Neural cell (in vitro differentiated cells): ENCODE measurements around the gene LDAH. TPM values are rescaled to one million over a fixed set of nuclear protein-coding genes. Genes with fewer than 3 reads are reported as not detected.
"Not testable (repeated sequence)": the region's sequence is repeated elsewhere in the genome, so short reads cannot be mapped to it uniquely, and the experiment has no call there.

Experiments
- H2AFZ ChIP-seq: fragments of 200-600, 300-800 bp; sonication (generic), shearing (Covaris generic); 2 replicates; pipeline ENCODE4 v1.6.0; 2014; ENCODE audit warnings: low read depth, mild to moderate bottlenecking, antibody characterized with exemption, low read length, moderate library complexity
- H3F3A ChIP-seq: fragments of 200-600 bp; shearing (Covaris generic); 2 replicates; pipeline ENCODE4 v1.6.1; 2016; ENCODE audit warnings: mild to moderate bottlenecking, moderate library complexity, mixed read lengths, antibody characterized with exemption, low read length; ENCODE audit not compliant: insufficient read depth, poor library complexity, severe bottlenecking
- H3K27ac ChIP-seq: fragments of 200-600, 300-800 bp; sonication (generic), shearing (Covaris generic); 2 replicates; pipeline ENCODE4 v1.5.1; 2014; ENCODE audit warnings: mild to moderate bottlenecking, low read length, moderate library complexity
- H3K27me3 ChIP-seq: fragments of 300-800, 200-600 bp; sonication (generic), shearing (Covaris generic); 2 replicates; pipeline ENCODE4 v1.6.0; 2014; ENCODE audit warnings: mild to moderate bottlenecking, low read depth, low read length, moderate library complexity; ENCODE audit not compliant: insufficient read depth
- H3K36me3 ChIP-seq: fragments of 300-800, 200-600 bp; sonication (generic), shearing (Covaris generic); 2 replicates; pipeline ENCODE4 v1.5.1; 2014; ENCODE audit warnings: mild to moderate bottlenecking, antibody characterized with exemption, low read length, moderate library complexity; ENCODE audit not compliant: insufficient read depth
- H3K4me2 ChIP-seq: fragments of 300-800, 200-600 bp; sonication (generic), shearing (Covaris generic); 2 replicates; pipeline ENCODE4 v1.6.0; 2014; ENCODE audit warnings: mild to moderate bottlenecking, low read length
- H3K4me3 ChIP-seq: fragments of 300-800, 200-600 bp; sonication (generic), shearing (Covaris generic); 2 replicates; pipeline ENCODE4 v1.5.1; 2014; ENCODE audit warnings: mild to moderate bottlenecking, low read length, moderate library complexity
- H3K79me2 ChIP-seq: fragments of 200-600 bp; shearing (Covaris generic); replicated peaks from 2 replicates; pipeline ENCODE4 v1.6.0; 2014; ENCODE audit warnings: mild to moderate bottlenecking, low read length, moderate library complexity; ENCODE audit not compliant: insufficient read depth
- H3K9ac ChIP-seq: fragments of 300-800, 200-600 bp; sonication (generic), shearing (Covaris generic); 2 replicates; pipeline ENCODE4 v1.6.1; 2016; ENCODE audit warnings: mild to moderate bottlenecking, low read length, mixed read lengths
- H3K9me2 ChIP-seq: fragments of 200-600 bp; shearing (Covaris generic); 2 replicates; pipeline ENCODE4 v1.6.1; 2016; ENCODE audit warnings: mild to moderate bottlenecking, low read length, mixed read lengths; ENCODE audit not compliant: insufficient read depth
- H3K9me3 ChIP-seq: fragments of 200-600, 300-800 bp; sonication (generic), shearing (Covaris generic); 2 replicates; pipeline ENCODE4 v1.6.1; 2016; ENCODE audit warnings: mild to moderate bottlenecking, mixed run types, low read length, moderate library complexity, mixed read lengths
- H4K20me1 ChIP-seq: fragments of 200-600 bp; shearing (Covaris generic); 2 replicates; pipeline ENCODE4 v1.6.1; 2016; ENCODE audit warnings: mild to moderate bottlenecking, mixed run types; ENCODE audit not compliant: insufficient read depth
- EP300 ChIP-seq: fragments of 450-650 bp; conservative IDR thresholded peaks from 2 replicates; pipeline ENCODE4 v1.6.1; 2014; ENCODE audit warnings: antibody characterized with exemption, mild to moderate bottlenecking, moderate library complexity; ENCODE audit not compliant: poor library complexity, severe bottlenecking
- EZH2 ChIP-seq: fragments of 200-600, 300-800 bp; shearing (Covaris generic), sonication (generic); IDR thresholded peaks from 2 replicates; pipeline ENCODE4 v1.6.1; 2014; ENCODE audit warnings: antibody characterized with exemption, low read length, borderline replicate concordance, mild to moderate bottlenecking; ENCODE audit not compliant: insufficient read depth, poor library complexity, severe bottlenecking
- MXI1 ChIP-seq: fragments of 450-650 bp; conservative IDR thresholded peaks from 2 replicates; pipeline ENCODE4 v1.6.1; 2014; ENCODE audit warnings: antibody characterized with exemption, mild to moderate bottlenecking; ENCODE audit not compliant: poor library complexity, severe bottlenecking
- POLR2AphosphoS5 ChIP-seq: IDR thresholded peaks from 2 replicates; pipeline ENCODE4 v1.6.1; 2012
- RAD21 ChIP-seq: fragments of 450-650 bp; conservative IDR thresholded peaks from 2 replicates; pipeline ENCODE4 v1.6.1; 2014; ENCODE audit warnings: antibody characterized with exemption, mild to moderate bottlenecking, moderate library complexity
- SMC3 ChIP-seq: fragments of 450-650 bp; conservative IDR thresholded peaks from 2 replicates; pipeline ENCODE4 v1.6.1; 2014; ENCODE audit warnings: antibody characterized with exemption, mild to moderate bottlenecking, moderate library complexity; ENCODE audit not compliant: poor library complexity
- TAF1 ChIP-seq: IDR thresholded peaks from 2 replicates; pipeline ENCODE4 v1.6.1; 2012; ENCODE audit warnings: low read depth
- polyA plus RNA-seq: library from polyadenylated mRNA; depleted of rRNA; stranded (reverse); fragments of >200 nt; gene quantifications from 2 replicates; pipeline ENCODE4 v1.2.3, GENCODE V29; 2014
- TF ChIP-seq, protein P1 (sequence below): IDR thresholded peaks from 2 replicates; pipeline ENCODE4 v1.6.1; 2012; ENCODE audit warnings: borderline replicate concordance

The LDAH gene
- polyA plus RNA-seq, 1 donor from 2014 or later: 44.1 TPM

DNA sequence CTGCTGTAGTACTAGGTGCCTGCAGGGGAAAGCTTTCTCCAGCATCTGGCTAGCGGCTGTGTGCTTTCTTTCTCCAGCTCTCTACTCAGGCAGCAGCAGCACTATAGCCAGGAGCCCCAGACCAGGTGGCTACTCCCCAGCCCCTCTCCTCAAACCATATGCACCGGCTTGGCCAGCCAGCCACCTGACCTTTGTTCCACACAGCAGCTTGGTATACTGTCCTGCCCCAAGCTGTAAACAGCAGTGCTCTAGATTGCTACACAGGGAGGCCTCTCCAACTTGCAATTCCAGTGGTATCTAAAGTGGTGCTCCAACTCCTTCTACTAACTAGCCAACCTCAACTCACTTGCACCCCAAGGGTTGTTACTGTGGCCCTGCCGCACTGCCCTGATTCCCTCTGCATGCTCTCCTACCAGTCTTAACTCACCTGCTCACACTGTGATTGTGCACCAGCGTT, 19.6 kb downstream of the LDAH start:
- no peak overlapping the region for H3K4me3 ChIP-seq
- H3K79me2 ChIP-seq: no peaks in the 10 kb centered on the region
- H3K27me3 ChIP-seq: no peaks in the 10 kb centered on the region
- no peak for TF ChIP-seq RAD21
- no peak for TF ChIP-seq SMC3
- TF ChIP-seq POLR2AphosphoS5: no peak
- no peak for TF ChIP-seq EP300
- TF ChIP-seq, protein P1, sequence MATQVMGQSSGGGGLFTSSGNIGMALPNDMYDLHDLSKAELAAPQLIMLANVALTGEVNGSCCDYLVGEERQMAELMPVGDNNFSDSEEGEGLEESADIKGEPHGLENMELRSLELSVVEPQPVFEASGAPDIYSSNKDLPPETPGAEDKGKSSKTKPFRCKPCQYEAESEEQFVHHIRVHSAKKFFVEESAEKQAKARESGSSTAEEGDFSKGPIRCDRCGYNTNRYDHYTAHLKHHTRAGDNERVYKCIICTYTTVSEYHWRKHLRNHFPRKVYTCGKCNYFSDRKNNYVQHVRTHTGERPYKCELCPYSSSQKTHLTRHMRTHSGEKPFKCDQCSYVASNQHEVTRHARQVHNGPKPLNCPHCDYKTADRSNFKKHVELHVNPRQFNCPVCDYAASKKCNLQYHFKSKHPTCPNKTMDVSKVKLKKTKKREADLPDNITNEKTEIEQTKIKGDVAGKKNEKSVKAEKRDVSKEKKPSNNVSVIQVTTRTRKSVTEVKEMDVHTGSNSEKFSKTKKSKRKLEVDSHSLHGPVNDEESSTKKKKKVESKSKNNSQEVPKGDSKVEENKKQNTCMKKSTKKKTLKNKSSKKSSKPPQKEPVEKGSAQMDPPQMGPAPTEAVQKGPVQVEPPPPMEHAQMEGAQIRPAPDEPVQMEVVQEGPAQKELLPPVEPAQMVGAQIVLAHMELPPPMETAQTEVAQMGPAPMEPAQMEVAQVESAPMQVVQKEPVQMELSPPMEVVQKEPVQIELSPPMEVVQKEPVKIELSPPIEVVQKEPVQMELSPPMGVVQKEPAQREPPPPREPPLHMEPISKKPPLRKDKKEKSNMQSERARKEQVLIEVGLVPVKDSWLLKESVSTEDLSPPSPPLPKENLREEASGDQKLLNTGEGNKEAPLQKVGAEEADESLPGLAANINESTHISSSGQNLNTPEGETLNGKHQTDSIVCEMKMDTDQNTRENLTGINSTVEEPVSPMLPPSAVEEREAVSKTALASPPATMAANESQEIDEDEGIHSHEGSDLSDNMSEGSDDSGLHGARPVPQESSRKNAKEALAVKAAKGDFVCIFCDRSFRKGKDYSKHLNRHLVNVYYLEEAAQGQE: no peak
- H3K27ac ChIP-seq: no peak overlapping the region
- no peak overlapping the region for H3K4me2 ChIP-seq
- no peaks in the 10 kb centered on the region for H4K20me1 ChIP-seq
- H3K9me2 ChIP-seq: no peaks in the 10 kb centered on the region
- no peaks in the 10 kb centered on the region for H3K36me3 ChIP-seq
- no peak overlapping the region for H2AFZ ChIP-seq
- no peaks in the 10 kb centered on the region for H3K9me3 ChIP-seq
- no peak overlapping the region for H3K9ac ChIP-seq
- no peaks in the 10 kb centered on the region for H3F3A ChIP-seq

DNA sequence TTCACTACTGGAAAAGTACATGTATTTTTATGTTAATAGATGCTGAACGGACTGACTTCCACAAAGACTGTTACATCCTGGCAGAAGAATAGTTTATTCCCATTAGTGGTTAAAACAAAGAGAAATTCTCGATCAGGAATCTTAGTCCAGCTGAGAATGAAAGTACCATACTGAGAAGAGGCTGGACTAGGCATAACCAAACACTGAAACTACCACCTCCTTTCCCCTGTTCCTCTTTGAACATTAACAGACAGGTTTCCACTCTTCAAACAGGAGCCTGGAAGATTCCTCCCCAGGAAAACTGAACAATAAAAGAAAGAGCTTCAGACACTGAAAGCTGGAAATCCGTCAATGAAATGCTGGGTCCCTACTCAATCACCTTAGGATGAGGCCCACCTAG, 25.8 kb downstream of the LDAH start:
- H3K79me2 ChIP-seq: peaks cover 3% of the 10 kb centered on the region

DNA sequence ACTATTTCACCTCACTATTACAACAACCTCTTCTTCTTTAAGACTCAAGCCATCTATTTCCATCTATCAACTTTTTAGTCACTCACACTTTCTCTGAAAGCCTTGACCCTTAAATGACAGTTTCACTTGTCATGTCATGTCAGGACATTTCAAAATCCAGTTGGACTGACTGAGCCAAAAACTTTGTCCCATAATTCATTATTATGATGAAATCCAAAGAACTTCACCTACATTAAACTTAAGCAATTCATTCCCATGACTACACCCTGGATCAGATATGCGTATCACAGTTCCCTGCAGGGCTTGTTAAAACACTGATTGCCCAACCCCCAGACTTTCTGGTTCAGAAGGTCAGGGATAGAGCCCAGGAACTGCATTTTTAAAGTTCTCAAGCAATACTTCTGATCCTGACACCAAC, 26.5 kb downstream of the LDAH start:
- Histone ChIP-seq H3F3A (no peaks in the 10 kb centered on the region), H2AFZ (no peak overlapping the region), H3K27ac (no peak overlapping the region), H3K9me3 (no peaks in the 10 kb centered on the region), H3K27me3 (no peaks in the 10 kb centered on the region), H3K4me2 (no peak overlapping the region), H3K9me2 (no peaks in the 10 kb centered on the region), H3K4me3 (no peak overlapping the region), H3K79me2 (peaks cover 3% of the 10 kb centered on the region), H3K36me3 (no peaks in the 10 kb centered on the region), H3K9ac (no peak overlapping the region), H4K20me1 (no peaks in the 10 kb centered on the region)
- TF ChIP-seq POLR2AphosphoS5 (no peak), EZH2 (no peak), EP300 (no peak), TAF1 (no peak), RAD21 (no peak), MXI1 (no peak)
- TF ChIP-seq, protein P1: no peak

More for the DNA sequence above, 25.8 kb downstream of the LDAH start:
- Histone ChIP-seq H3K4me2 (no peak overlapping the region), H4K20me1 (no peaks in the 10 kb centered on the region), H3K27me3 (no peaks in the 10 kb centered on the region), H3K27ac (no peak overlapping the region), H3F3A (no peaks in the 10 kb centered on the region), H3K9me3 (no peaks in the 10 kb centered on the region), H3K9ac (no peak overlapping the region), H2AFZ (no peak overlapping the region), H3K36me3 (no peaks in the 10 kb centered on the region), H3K9me2 (no peaks in the 10 kb centered on the region), H3K4me3 (no peak overlapping the region)
- TF ChIP-seq MXI1 (no peak), POLR2AphosphoS5 (no peak)

GRCh38 chr2:20793944-20794343, 29.0 kb downstream of the LDAH start:
- not testable (repeated sequence) for H2AFZ ChIP-seq, H3K27ac ChIP-seq, H3K9me2 ChIP-seq, H3K36me3 ChIP-seq, H4K20me1 ChIP-seq, H3K79me2 ChIP-seq, H3K9me3 ChIP-seq, H3K27me3 ChIP-seq, H3K4me2 ChIP-seq, H3K4me3 ChIP-seq, H3F3A ChIP-seq, H3K9ac ChIP-seq
